Mesendoderm (in vitro differentiated cells): ENCODE measurements around the gene CPA2.
"Not testable (repeated sequence)": the region's sequence is repeated elsewhere in the genome, so short reads cannot be mapped to it uniquely, and the experiment has no call there.

Experiments
- DNase-seq: peaks from one replicate; pipeline ENCODE4 v3.0.0; 2013
- H2AK5ac ChIP-seq: 2 replicates; pipeline ENCODE4 v1.6.1; 2013; ENCODE audit warnings: low read length, inconsistent platforms
- H2BK120ac ChIP-seq: 2 replicates; pipeline ENCODE4 v1.6.1; 2013; ENCODE audit warnings: low read depth, mild to moderate bottlenecking, low read length, moderate library complexity, mixed read lengths
- H2BK15ac ChIP-seq: replicated peaks from 2 replicates; pipeline ENCODE4 v1.6.1; 2013; ENCODE audit warnings: low read depth, mild to moderate bottlenecking, moderate library complexity
- H2BK5ac ChIP-seq: 2 replicates; pipeline ENCODE4 v1.6.1; 2013; ENCODE audit warnings: low read length, inconsistent platforms
- H3K18ac ChIP-seq: 2 replicates; pipeline ENCODE4 v1.6.1; 2013; ENCODE audit warnings: mild to moderate bottlenecking, low read length, mixed read lengths
- H3K23ac ChIP-seq: one replicate; pipeline ENCODE4 v1.6.1; 2013; ENCODE audit warnings: low read length
- H3K27ac ChIP-seq: 2 replicates; pipeline ENCODE4 v1.5.1; 2013; ENCODE audit warnings: low read depth, mild to moderate bottlenecking, inconsistent platforms, low read length, moderate library complexity
- H3K27me3 ChIP-seq: 2 replicates; pipeline ENCODE4 v1.6.1; 2013; ENCODE audit warnings: low read length, control low read depth, mild to moderate bottlenecking, inconsistent platforms; ENCODE audit not compliant: insufficient read depth, poor library complexity
- H3K36me3 ChIP-seq: 2 replicates; pipeline ENCODE4 v1.6.1; 2013; ENCODE audit warnings: low read length, inconsistent platforms; ENCODE audit not compliant: control insufficient read depth, insufficient read depth
- H3K4ac ChIP-seq: one replicate; pipeline ENCODE4 v1.6.1; 2013; ENCODE audit warnings: low read depth, mild to moderate bottlenecking, low read length, moderate library complexity
- H3K4me1 ChIP-seq: 2 replicates; pipeline ENCODE4 v1.6.1; 2013; ENCODE audit warnings: low read depth, low read length, inconsistent platforms; ENCODE audit not compliant: control insufficient read depth
- H3K4me2 ChIP-seq: 2 replicates; pipeline ENCODE4 v1.6.1; 2013; ENCODE audit warnings: low read length
- H3K4me3 ChIP-seq: 2 replicates; pipeline ENCODE4 v1.5.1; 2013; ENCODE audit warnings: mild to moderate bottlenecking, low read length
- H3K56ac ChIP-seq: one replicate; pipeline ENCODE4 v1.6.1; 2013; ENCODE audit warnings: low read length
- H3K79me1 ChIP-seq: 2 replicates; pipeline ENCODE4 v1.6.1; 2013; ENCODE audit warnings: low read length, inconsistent platforms
- H3K79me2 ChIP-seq: 2 replicates; pipeline ENCODE4 v1.6.1; 2013; ENCODE audit warnings: mild to moderate bottlenecking, low read length; ENCODE audit not compliant: control insufficient read depth, insufficient read depth
- H3K9ac ChIP-seq: 2 replicates; pipeline ENCODE4 v1.6.1; 2013; ENCODE audit warnings: low read length, inconsistent platforms
- H4K5ac ChIP-seq: one replicate; pipeline ENCODE4 v1.6.1; 2013; ENCODE audit warnings: low read length
- H4K8ac ChIP-seq: one replicate; pipeline ENCODE4 v1.6.1; 2013; ENCODE audit warnings: low read depth, mild to moderate bottlenecking, control low read depth, low read length, moderate library complexity
- WGBS: extraction: QIAGEN DNeasy Blood & Tissue Kit; methylation state at CpG from one replicate; pipeline ENCODE4 v1.1.7; 2013; ENCODE audit warnings: low lambda C conversion rate, missing lambda C conversion rate; ENCODE audit not compliant: insufficient coverage; ENCODE audit errors: extremely low coverage; 5-methylcytosine and 5-hydroxymethylcytosine counted together

The CPA2 gene

DNA sequence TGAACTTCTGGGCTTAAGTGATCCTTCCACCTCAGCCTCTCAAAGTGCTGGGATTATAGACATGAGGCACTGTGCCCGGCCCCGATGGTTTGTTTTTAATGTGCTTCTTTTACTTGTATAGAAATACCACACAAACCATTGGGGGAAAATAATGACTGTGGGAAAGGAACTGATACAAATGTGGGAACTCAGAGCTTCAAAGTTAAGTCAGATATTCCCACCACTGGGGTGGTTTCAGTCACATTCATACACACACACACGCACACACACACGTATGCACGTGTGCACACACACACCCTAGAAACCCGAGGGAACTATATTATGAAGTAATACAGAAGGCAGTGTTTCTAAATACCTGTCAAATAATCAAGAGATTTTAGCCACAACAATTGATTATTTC lies 43.3 kb downstream of the CPA2 start:
- Histone ChIP-seq H3K18ac (no peak overlapping the region), H3K79me2 (no peaks in the 10 kb centered on the region), H4K5ac (no peak overlapping the region), H3K4me3 (no peak overlapping the region), H3K4me1 (no peaks in the 10 kb centered on the region), H3K4me2 (no peak overlapping the region), H3K36me3 (no peaks in the 10 kb centered on the region), H3K4ac (no peak overlapping the region), H2AK5ac (no peak overlapping the region), H2BK5ac (no peak overlapping the region), H3K79me1 (no peaks in the 10 kb centered on the region), H3K27me3 (no peaks in the 10 kb centered on the region), H2BK120ac (no peak overlapping the region), H3K56ac (no peak overlapping the region), H4K8ac (no peak overlapping the region), H3K9ac (no peak overlapping the region), H2BK15ac (no peak overlapping the region), H3K23ac (no peak overlapping the region), H3K27ac (no peak overlapping the region)
- DNase-seq, result no peak
- no CpG with 5 or more reads among the region's 6 CpGs for WGBS

GRCh38 chr7:130314305-130314704 lies 47.6 kb downstream of the CPA2 start:
- Histone ChIP-seq H2BK5ac (no peak overlapping the region), H3K79me2 (no peaks in the 10 kb centered on the region), H4K8ac (no peak overlapping the region), H3K4me1 (no peaks in the 10 kb centered on the region), H3K27me3 (no peaks in the 10 kb centered on the region), H3K18ac (no peak overlapping the region), H3K79me1 (no peaks in the 10 kb centered on the region), H3K9ac (no peak overlapping the region), H4K5ac (no peak overlapping the region), H3K4me2 (no peak overlapping the region), H3K4ac (no peak overlapping the region), H2AK5ac (no peak overlapping the region), H3K56ac (no peak overlapping the region), H3K23ac (no peak overlapping the region), H3K4me3 (no peak overlapping the region), H3K36me3 (no peaks in the 10 kb centered on the region), H2BK120ac (no peak overlapping the region), H2BK15ac (no peak overlapping the region), H3K27ac (no peak overlapping the region)
- DNase-seq, result no peak
- 100% methylated on average over 1 of the region's 6 CpGs for WGBS

GRCh38 chr7:130319541-130319940 lies 52.9 kb downstream of the CPA2 start:
- Histone ChIP-seq H2BK120ac (no peak overlapping the region), H3K56ac (no peak overlapping the region), H3K4me1 (no peaks in the 10 kb centered on the region), H3K27me3 (no peaks in the 10 kb centered on the region), H4K5ac (no peak overlapping the region), H3K4me2 (no peak overlapping the region), H3K18ac (no peak overlapping the region), H3K36me3 (no peaks in the 10 kb centered on the region), H3K4ac (no peak overlapping the region), H2BK5ac (no peak overlapping the region), H3K23ac (no peak overlapping the region), H3K79me1 (no peaks in the 10 kb centered on the region), H2AK5ac (no peak overlapping the region), H3K79me2 (no peaks in the 10 kb centered on the region), H3K27ac (no peak overlapping the region), H3K9ac (no peak overlapping the region), H2BK15ac (no peak overlapping the region), H3K4me3 (no peak overlapping the region), H4K8ac (no peak overlapping the region)
- no peak for DNase-seq
- WGBS, result no CpG with 5 or more reads among the region's 1 CpG

DNA sequence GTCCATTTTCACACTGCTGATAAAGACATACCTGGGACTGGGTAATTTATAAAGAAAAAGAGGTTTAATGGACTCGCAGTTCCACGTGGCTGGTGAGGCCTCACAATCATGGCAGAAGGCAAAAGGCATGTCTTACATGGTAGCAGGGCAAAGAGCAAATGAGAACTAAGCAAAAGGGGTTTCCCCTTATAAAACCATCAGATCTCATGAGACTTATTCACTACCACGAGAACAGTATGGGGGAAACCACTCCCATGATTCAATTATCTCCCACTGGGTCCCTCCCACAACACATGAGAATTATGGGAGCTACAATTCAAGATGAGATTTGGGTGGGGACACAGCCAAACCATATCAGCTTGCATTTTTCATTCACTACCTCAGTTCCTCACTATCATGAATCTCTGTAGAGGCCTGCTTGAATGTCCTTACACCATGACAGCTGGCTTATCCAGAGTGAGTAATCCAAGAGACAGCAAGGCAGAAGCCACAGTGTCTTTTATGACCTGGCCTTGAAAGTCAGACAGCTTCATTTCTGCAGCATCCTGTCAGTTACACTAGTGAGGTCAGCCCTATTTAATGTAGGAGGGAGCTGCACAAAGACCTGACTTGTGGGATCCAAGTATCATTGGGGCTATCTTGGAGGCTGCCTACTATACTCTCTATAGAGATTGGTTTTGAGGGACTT lies 55.0 kb downstream of the CPA2 start:
- H3K18ac ChIP-seq, H2BK5ac ChIP-seq, H2BK120ac ChIP-seq, H3K27ac ChIP-seq, H3K9ac ChIP-seq, H3K27me3 ChIP-seq, H3K4me2 ChIP-seq, H3K36me3 ChIP-seq, DNase-seq, H3K4ac ChIP-seq, H2BK15ac ChIP-seq, H4K8ac ChIP-seq, H2AK5ac ChIP-seq, H3K56ac ChIP-seq, H3K79me2 ChIP-seq, H4K5ac ChIP-seq, H3K4me3 ChIP-seq, H3K79me1 ChIP-seq, H3K4me1 ChIP-seq, H3K23ac ChIP-seq: not testable (repeated sequence)
- WGBS, result no CpG with 5 or more reads among the region's 3 CpGs

DNA sequence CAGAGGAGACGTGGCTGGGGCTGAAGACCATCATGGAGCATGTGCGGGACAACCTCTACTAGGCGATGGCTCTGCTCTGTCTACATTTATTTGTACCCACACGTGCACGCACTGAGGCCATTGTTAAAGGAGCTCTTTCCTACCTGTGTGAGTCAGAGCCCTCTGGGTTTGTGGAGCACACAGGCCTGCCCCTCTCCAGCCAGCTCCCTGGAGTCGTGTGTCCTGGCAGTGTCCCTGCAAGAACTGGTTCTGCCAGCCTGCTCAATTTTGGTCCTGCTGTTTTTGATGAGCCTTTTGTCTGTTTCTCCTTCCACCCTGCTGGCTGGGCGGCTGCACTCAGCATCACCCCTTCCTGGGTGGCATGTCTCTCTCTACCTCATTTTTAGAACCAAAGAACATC lies 56.0 kb downstream of the CPA2 start:
- no peaks in the 10 kb centered on the region for H3K4me1 ChIP-seq
- H2BK120ac ChIP-seq, result no peak overlapping the region
- H3K4ac ChIP-seq, result no peak overlapping the region
- no peak overlapping the region for H4K5ac ChIP-seq
- H3K79me2 ChIP-seq, result no peaks in the 10 kb centered on the region
- no peak for DNase-seq
- no peak overlapping the region for H3K27ac ChIP-seq
- H2BK5ac ChIP-seq, result no peak overlapping the region
- H2AK5ac ChIP-seq, result no peak overlapping the region
- H4K8ac ChIP-seq, result no peak overlapping the region
- no peak overlapping the region for H3K9ac ChIP-seq
- H2BK15ac ChIP-seq, result no peak overlapping the region
- no peaks in the 10 kb centered on the region for H3K79me1 ChIP-seq
- H3K4me3 ChIP-seq, result no peak overlapping the region
- H3K18ac ChIP-seq, result no peak overlapping the region
- H3K56ac ChIP-seq, result no peak overlapping the region
- no peak overlapping the region for H3K23ac ChIP-seq
- no peaks in the 10 kb centered on the region for H3K36me3 ChIP-seq
- WGBS, result no CpG with 5 or more reads among the region's 7 CpGs
- H3K4me2 ChIP-seq, result no peak overlapping the region
- H3K27me3 ChIP-seq, result no peaks in the 10 kb centered on the region

GRCh38 chr7:130324306-130324943 lies 57.8 kb downstream of the CPA2 start:
- Histone ChIP-seq H2BK5ac (no peak overlapping the region), H3K4me3 (no peak overlapping the region), H4K8ac (no peak overlapping the region), H3K9ac (no peak overlapping the region), H3K27ac (no peak overlapping the region), H3K27me3 (no peaks in the 10 kb centered on the region), H3K56ac (no peak overlapping the region), H2BK15ac (no peak overlapping the region), H4K5ac (no peak overlapping the region), H3K36me3 (no peaks in the 10 kb centered on the region), H2AK5ac (no peak overlapping the region), H3K4me1 (no peaks in the 10 kb centered on the region), H3K79me1 (no peaks in the 10 kb centered on the region), H3K4me2 (no peak overlapping the region), H2BK120ac (no peak overlapping the region), H3K4ac (no peak overlapping the region), H3K79me2 (no peaks in the 10 kb centered on the region), H3K23ac (no peak overlapping the region), H3K18ac (no peak overlapping the region)
- no peak for DNase-seq
- WGBS, result no CpG with 5 or more reads among the region's 10 CpGs
